ENCODE data around the gene PDE8B. TPM values are rescaled to one million over a fixed set of nuclear protein-coding genes. Genes with fewer than 3 reads are reported as not detected.

Gene PDE8B
- polyA plus RNA-seq, 1 donor (not counting 4 experiments of a cell fraction or from before 2014, with no cell fraction given), result not detected

- dilution Hi-C loops (cut with MboI; ENCODE audit: extremely low pct_ligation_motif_present, low sequenced_read_pairs), result no loop called here
Observed at GRCh38 chr5:77448831-77449230, 238.4 kb downstream of the PDE8B start.

DNA sequence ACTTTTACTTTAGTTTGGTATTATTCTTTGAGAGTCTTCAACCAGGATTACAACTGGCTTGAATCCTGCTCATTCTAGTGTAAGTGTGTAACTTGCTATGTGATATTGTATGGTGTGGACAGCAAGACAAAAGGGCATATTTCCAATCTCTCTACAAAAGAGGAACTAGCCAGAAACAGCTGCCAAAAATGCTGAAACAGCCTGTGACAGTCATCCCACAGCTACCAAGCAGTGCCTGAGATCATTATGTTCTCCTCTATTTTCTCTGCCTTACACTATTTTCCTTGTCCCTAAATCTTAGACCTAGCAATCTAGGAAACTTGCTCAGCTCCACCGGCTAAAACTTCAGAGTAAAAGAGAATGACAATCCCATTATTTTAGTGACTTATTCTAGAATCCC is 238.8 kb downstream of the PDE8B start:
- Histone ChIP-seq H2AFZ (ENCODE audit: control insufficient read depth, low read length) (no peak overlapping the region), H3K79me2 (ENCODE audit: control insufficient read depth, insufficient read depth, low read length) (no peaks in the 10 kb centered on the region), H3K27me3 (ENCODE audit: control insufficient read depth, extremely low read depth, insufficient read depth, low read length) (no peaks in the 10 kb centered on the region), H3K9ac (ENCODE audit: control insufficient read depth, extremely low read depth, insufficient read depth, low read length) (no peak overlapping the region), H4K20me1 (ENCODE audit: control insufficient read depth, extremely low read depth, insufficient read depth, low read length) (no peaks in the 10 kb centered on the region), H3K4me3 (ENCODE audit: control insufficient read depth in 2 of 3, extremely low read depth in 1 of 3, insufficient read depth in 2 of 3, low read depth in 1 of 3, low read length in 3 of 3) (no peak overlapping the region), H3K9me3 (ENCODE audit: control insufficient read depth, low read depth, low read length) (no peaks in the 10 kb centered on the region), H3K36me3 (ENCODE audit: control insufficient read depth in 2 of 2, extremely low read depth in 1 of 2, insufficient read depth in 2 of 2, low read length in 2 of 2) (peaks cover 9 to 10% of the 10 kb centered on the region in 2 experiments), H3K4me1 (ENCODE audit: control insufficient read depth, extremely low read depth, insufficient read depth, low read length) (no peaks in the 10 kb centered on the region), H3K4me2 (ENCODE audit: control insufficient read depth, extremely low read depth, insufficient read depth, low read depth, low read length) (no peak overlapping the region), H3K27ac (ENCODE audit: control insufficient read depth, insufficient read depth, low read length) (no peak overlapping the region), H3K9me1 (ENCODE audit: control insufficient read depth, extremely low read depth, insufficient read depth, low read length) (no peaks in the 10 kb centered on the region)
- TF ChIP-seq, protein P1, sequence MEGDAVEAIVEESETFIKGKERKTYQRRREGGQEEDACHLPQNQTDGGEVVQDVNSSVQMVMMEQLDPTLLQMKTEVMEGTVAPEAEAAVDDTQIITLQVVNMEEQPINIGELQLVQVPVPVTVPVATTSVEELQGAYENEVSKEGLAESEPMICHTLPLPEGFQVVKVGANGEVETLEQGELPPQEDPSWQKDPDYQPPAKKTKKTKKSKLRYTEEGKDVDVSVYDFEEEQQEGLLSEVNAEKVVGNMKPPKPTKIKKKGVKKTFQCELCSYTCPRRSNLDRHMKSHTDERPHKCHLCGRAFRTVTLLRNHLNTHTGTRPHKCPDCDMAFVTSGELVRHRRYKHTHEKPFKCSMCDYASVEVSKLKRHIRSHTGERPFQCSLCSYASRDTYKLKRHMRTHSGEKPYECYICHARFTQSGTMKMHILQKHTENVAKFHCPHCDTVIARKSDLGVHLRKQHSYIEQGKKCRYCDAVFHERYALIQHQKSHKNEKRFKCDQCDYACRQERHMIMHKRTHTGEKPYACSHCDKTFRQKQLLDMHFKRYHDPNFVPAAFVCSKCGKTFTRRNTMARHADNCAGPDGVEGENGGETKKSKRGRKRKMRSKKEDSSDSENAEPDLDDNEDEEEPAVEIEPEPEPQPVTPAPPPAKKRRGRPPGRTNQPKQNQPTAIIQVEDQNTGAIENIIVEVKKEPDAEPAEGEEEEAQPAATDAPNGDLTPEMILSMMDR (optimal IDR thresholded peaks at IDR 0.05 in 1 of 3, IDR thresholded peaks at IDR 0.05 in 1 of 3, conservative IDR thresholded peaks at IDR 0.05 in 1 of 3; ENCODE audit: extremely low read depth in 1 of 3, insufficient read depth in 2 of 3, low read length in 3 of 3), result no peak
- TF ChIP-seq EZH2 (IDR thresholded peaks at IDR 0.05; ENCODE audit: low read length), result no peak
- dilution Hi-C loops (cut with MboI; ENCODE audit: extremely low pct_ligation_motif_present, low sequenced_read_pairs), result no loop called here
- FAIRE-seq (no peak), DNase-seq (ENCODE audit: low read depth, low spot score) (no peak)

More at GRCh38 chr5:77448831-77449230, 238.4 kb downstream of the PDE8B start:
- Histone ChIP-seq H3K4me1 (ENCODE audit: control insufficient read depth, extremely low read depth, insufficient read depth, low read length) (no peaks in the 10 kb centered on the region), H3K36me3 (ENCODE audit: control insufficient read depth in 2 of 2, extremely low read depth in 1 of 2, insufficient read depth in 2 of 2, low read length in 2 of 2) (peaks cover 9 to 10% of the 10 kb centered on the region in 2 experiments), H4K20me1 (ENCODE audit: control insufficient read depth, extremely low read depth, insufficient read depth, low read length) (no peaks in the 10 kb centered on the region), H3K9me1 (ENCODE audit: control insufficient read depth, extremely low read depth, insufficient read depth, low read length) (no peaks in the 10 kb centered on the region), H3K4me2 (ENCODE audit: control insufficient read depth, extremely low read depth, insufficient read depth, low read depth, low read length) (no peak overlapping the region), H3K4me3 (ENCODE audit: control insufficient read depth in 2 of 3, extremely low read depth in 1 of 3, insufficient read depth in 2 of 3, low read depth in 1 of 3, low read length in 3 of 3) (no peak overlapping the region), H3K27me3 (ENCODE audit: control insufficient read depth, extremely low read depth, insufficient read depth, low read length) (no peaks in the 10 kb centered on the region), H3K27ac (ENCODE audit: control insufficient read depth, insufficient read depth, low read length) (no peak overlapping the region), H3K9me3 (ENCODE audit: control insufficient read depth, low read depth, low read length) (no peaks in the 10 kb centered on the region), H3K79me2 (ENCODE audit: control insufficient read depth, insufficient read depth, low read length) (no peaks in the 10 kb centered on the region), H2AFZ (ENCODE audit: control insufficient read depth, low read length) (no peak overlapping the region), H3K9ac (ENCODE audit: control insufficient read depth, extremely low read depth, insufficient read depth, low read length) (no peak overlapping the region)
- TF ChIP-seq, protein P1 (optimal IDR thresholded peaks at IDR 0.05 in 1 of 3, IDR thresholded peaks at IDR 0.05 in 1 of 3, conservative IDR thresholded peaks at IDR 0.05 in 1 of 3; ENCODE audit: extremely low read depth in 1 of 3, insufficient read depth in 2 of 3, low read length in 3 of 3), result no peak
- no peak for TF ChIP-seq EZH2 (IDR thresholded peaks at IDR 0.05; ENCODE audit: low read length)
- FAIRE-seq (no peak), DNase-seq (ENCODE audit: low read depth, low spot score) (no peak)

Measured in keratinocyte (primary cell).